Uterus (tissue), 4 donors: ENCODE results near the gene CRHR2. TPM values are rescaled to one million over a fixed set of nuclear protein-coding genes. Genes with fewer than 3 reads are reported as not detected.

ENCODE experiments used
- DNase-seq, 2 donors: peaks; one replicate each; pipeline ENCODE4 v3.0.0-alpha.2; 2019 to 2020
- H3K27ac ChIP-seq, 2 donors: fragments of 200-600 bp; sonication (generic); 1 replicate in 1 of 2; 2 replicates in 1 of 2; pipeline ENCODE4 v1.5.1; 2016 to 2018
- H3K27me3 ChIP-seq, 2 donors: fragments of 200-600 bp; sonication (generic); one replicate each; pipeline ENCODE4 v1.5.1; 2018 to 2019; ENCODE audit warnings: control low read depth in 1 of 2
- H3K36me3 ChIP-seq, 2 donors: fragments of 200-600 bp; sonication (generic); one replicate each; pipeline ENCODE4 v1.5.1; 2019; ENCODE audit warnings: control low read depth in 1 of 2
- H3K4me1 ChIP-seq, 2 donors: fragments of 200-600 bp; sonication (generic); one replicate each; pipeline ENCODE4 v1.5.1; 2018 to 2019; ENCODE audit warnings: control low read depth in 1 of 2
- H3K4me3 ChIP-seq, 2 donors: fragments of 200-600 bp; sonication (generic); 1 replicate in 1 of 2; 2 replicates in 1 of 2; pipeline ENCODE4 v1.5.1; 2018 to 2019; ENCODE audit warnings: mild to moderate bottlenecking in 1 of 2
- H3K9me3 ChIP-seq, 2 donors: fragments of 200-600 bp; sonication (generic); one replicate each; pipeline ENCODE4 v1.5.1; 2019; ENCODE audit warnings: control low read depth in 1 of 2
- CTCF ChIP-seq, 4 experiments: fragments of 200-600 bp in 2 of 4; fragments of 450-650 bp in 2 of 4; sonication (generic) in 2 of 4; IDR thresholded peaks; one replicate each; pipeline ENCODE4 v1.5.1; 2016 to 2019; ENCODE audit warnings: antibody characterized with exemption in 4 of 4, mild to moderate bottlenecking in 2 of 4, moderate library complexity in 1 of 4
- POLR2A ChIP-seq, 2 donors: fragments of 450-650 bp; IDR thresholded peaks; one replicate each; pipeline ENCODE4 v1.6.1; 2016; ENCODE audit warnings: antibody characterized with exemption in 2 of 2, mild to moderate bottlenecking in 1 of 2, moderate library complexity in 1 of 2
- intact Hi-C: fragments of 100-400 bp; cut with DNase I; formaldehyde crosslinking; loops from one replicate; pipeline ENCODE4 v1.15.1; 2023; ENCODE audit warnings: low total_unique reads
- total RNA-seq, 4 donors: library from RNA; depleted of rRNA in 3 of 4; stranded (reverse); fragments of >200 nt in 3 of 4; gene quantifications; one replicate each; pipeline versions ENCODE4 v1.1.0 to v1.2.4, GENCODE V29; 2014 to 2023
- donor health status: DM: yes; HTN: yes; CAD: no.

CRHR2 gene
- under 1 TPM in 1 of 4 donors, not detected in 3; 0.27 TPM for total RNA-seq

DNA sequence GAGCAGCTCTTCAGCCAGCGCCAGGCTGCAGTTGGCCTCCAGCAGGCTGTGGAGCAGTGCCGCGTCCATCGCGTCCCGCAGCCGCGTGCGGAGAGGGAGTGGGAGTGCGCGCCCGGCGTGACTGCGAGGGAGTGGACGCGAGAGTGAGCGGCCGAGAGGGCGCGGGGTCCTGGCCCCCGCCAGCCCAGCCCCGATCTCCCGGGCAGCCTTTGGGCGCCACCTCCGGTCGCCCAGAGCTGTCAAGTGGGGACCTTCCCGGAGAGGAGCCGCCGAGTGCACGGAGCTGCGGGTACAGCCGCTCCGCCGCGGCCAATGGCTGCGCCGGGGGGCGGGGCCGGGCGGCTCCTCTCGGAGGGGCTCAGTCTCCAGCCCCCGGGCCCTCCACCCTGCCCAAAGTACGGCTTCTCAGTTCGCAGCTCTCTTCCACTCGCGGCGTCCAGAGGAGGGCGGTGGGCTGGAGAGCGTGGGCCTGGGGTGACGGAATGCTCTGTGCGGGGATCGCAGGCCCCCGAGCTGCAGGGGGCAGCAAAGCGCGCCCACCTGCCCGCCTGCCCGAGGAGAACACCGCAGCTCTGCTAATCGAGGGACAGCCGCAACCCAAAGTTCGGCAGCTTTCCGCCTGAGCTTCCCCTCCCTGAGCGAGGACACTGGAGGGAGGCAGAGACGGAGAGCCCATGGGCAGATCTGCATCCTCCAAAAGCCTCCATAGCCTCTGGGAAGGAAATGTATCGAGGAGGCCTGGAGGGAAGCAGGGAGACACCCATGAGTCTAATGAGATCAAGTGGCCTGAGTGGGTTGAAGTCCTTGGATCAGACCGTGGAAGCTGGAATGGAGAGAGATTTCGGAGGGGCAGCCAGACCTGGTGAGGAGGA lies at the start of gene CRHR2:
CRHR2 (minus strand) TSS at position 245 of the 872 bp plus-strand sequence; CDS start at position 69, 176 bp downstream.
- intact Hi-C loops: no loop called here
- no peak within 1 kb of the TSS for H3K27ac ChIP-seq

DNA sequence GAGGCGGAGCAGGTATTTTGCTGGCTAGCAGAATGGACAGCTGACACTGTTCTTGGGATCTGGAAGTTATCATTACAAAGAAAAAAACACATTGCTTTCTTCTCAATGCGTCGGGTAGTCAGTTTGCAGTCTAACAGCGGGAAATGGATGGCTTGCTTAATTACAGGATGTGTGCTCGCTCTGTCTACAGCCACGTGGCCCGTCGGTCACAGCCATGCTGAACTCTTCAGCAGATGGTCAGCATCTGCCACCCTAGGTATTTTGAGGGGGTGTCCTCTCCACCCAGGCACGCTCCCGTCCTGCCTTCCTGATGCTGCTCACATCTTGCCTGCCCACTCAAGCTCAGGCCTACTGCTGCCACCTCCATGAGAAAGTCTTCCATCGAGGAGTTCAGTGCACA lies 49.3 kb upstream of the CRHR2 start:
- intact Hi-C loops: no loop called here
- no peak overlapping the region for H3K4me3 ChIP-seq
- no peak overlapping the region for H3K27ac ChIP-seq
- no peaks in the 10 kb centered on the region for H3K27me3 ChIP-seq
- no peaks in the 10 kb centered on the region for H3K36me3 ChIP-seq
- TF ChIP-seq POLR2A (IDR thresholded peaks at IDR 0.05) (no peak), CTCF (IDR thresholded peaks at IDR 0.05) (no peak)
- no peaks in the 10 kb centered on the region for H3K9me3 ChIP-seq
- no peaks in the 10 kb centered on the region for H3K4me1 ChIP-seq
- DNase-seq: no peak

More for the DNA sequence above, at the start of gene CRHR2:
- H3K4me1 ChIP-seq: no peaks in the 10 kb centered on the region
- no peaks in the 10 kb centered on the region for H3K27me3 ChIP-seq
- TF ChIP-seq POLR2A (IDR thresholded peaks at IDR 0.05) (no peak), CTCF (IDR thresholded peaks at IDR 0.05) (peak; percentile 41 to 47 (median 43))
- H3K36me3 ChIP-seq: no peaks in the 10 kb centered on the region
- H3K9me3 ChIP-seq: no peaks in the 10 kb centered on the region
- peak within 1 kb of the TSS; percentile 19 to 40 for H3K4me3 ChIP-seq
- no peak for DNase-seq

- DNase-seq: no peak
Measured at GRCh38 chr7:30730996-30731395, 48.7 kb upstream of the CRHR2 start.

GRCh38 chr7:30730097-30730496 lies 47.8 kb upstream of the CRHR2 start:
- TF ChIP-seq CTCF (IDR thresholded peaks at IDR 0.05): no peak
- TF ChIP-seq POLR2A (IDR thresholded peaks at IDR 0.05): no peak
- no peak for DNase-seq
- intact Hi-C loops: no loop called here

More at GRCh38 chr7:30730996-30731395, 48.7 kb upstream of the CRHR2 start:
- TF ChIP-seq POLR2A (IDR thresholded peaks at IDR 0.05) (no peak), CTCF (IDR thresholded peaks at IDR 0.05) (no peak)
- H3K4me3 ChIP-seq: no peak overlapping the region
- no peaks in the 10 kb centered on the region for H3K4me1 ChIP-seq
- H3K27me3 ChIP-seq: no peaks in the 10 kb centered on the region
- no peaks in the 10 kb centered on the region for H3K36me3 ChIP-seq
- no peak overlapping the region for H3K27ac ChIP-seq
- H3K9me3 ChIP-seq: no peaks in the 10 kb centered on the region
- intact Hi-C loops: no loop called here

DNA sequence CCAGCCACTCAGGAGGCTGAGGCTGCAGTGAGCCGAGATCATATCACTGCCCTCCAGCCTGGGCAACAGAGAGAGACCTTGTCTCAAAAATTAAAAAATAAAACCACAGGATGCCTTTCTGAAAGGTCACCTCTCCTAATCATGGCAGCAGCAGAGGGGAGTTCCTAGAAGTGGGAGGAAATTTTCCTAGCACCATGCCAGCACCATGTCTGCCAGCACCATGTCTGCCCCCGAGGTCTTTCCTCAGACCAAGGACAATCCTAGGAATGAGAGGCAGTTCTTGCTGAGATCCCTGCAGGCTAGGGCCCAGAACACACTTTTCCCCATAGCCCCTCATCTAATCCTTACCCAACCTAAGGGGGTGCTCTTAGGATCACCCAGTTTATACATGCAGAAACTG lies 47.4 kb upstream of the CRHR2 start:
- TF ChIP-seq POLR2A (IDR thresholded peaks at IDR 0.05) (no peak), CTCF (IDR thresholded peaks at IDR 0.05) (no peak)
- DNase-seq: no peak
- intact Hi-C loops: loop anchor here (10.0 kb wide), 1 partner anchor 105 kb away; no protein-coding TSS in a partner anchor
- H3K4me1 ChIP-seq: no peaks in the 10 kb centered on the region
- H3K27ac ChIP-seq: no peak overlapping the region
- no peaks in the 10 kb centered on the region for H3K27me3 ChIP-seq
- no peaks in the 10 kb centered on the region for H3K9me3 ChIP-seq
- no peaks in the 10 kb centered on the region for H3K36me3 ChIP-seq
- no peak overlapping the region for H3K4me3 ChIP-seq

More at GRCh38 chr7:30730097-30730496, 47.8 kb upstream of the CRHR2 start:
- Histone ChIP-seq H3K36me3 (no peaks in the 10 kb centered on the region), H3K27ac (no peak overlapping the region), H3K9me3 (no peaks in the 10 kb centered on the region), H3K4me3 (no peak overlapping the region), H3K27me3 (no peaks in the 10 kb centered on the region), H3K4me1 (no peaks in the 10 kb centered on the region)
